ENCODE measurements around the gene HIF3A.

HIF3A gene

GRCh38 chr19:46284635-46285034, 12.2 kb upstream of the HIF3A start:
- no peaks in the 10 kb centered on the region for H3K36me3 ChIP-seq (ENCODE audit: low read depth)
- H3K9me3 ChIP-seq (ENCODE audit: severe bottlenecking) = no peaks in the 10 kb centered on the region
- peaks cover 6% of the 10 kb centered on the region for H3K4me1 ChIP-seq (ENCODE audit: insufficient read depth, poor library complexity, severe bottlenecking)
- no peak overlapping the region for H3K4me3 ChIP-seq (ENCODE audit: severe bottlenecking)
- TF ChIP-seq, protein P1, sequence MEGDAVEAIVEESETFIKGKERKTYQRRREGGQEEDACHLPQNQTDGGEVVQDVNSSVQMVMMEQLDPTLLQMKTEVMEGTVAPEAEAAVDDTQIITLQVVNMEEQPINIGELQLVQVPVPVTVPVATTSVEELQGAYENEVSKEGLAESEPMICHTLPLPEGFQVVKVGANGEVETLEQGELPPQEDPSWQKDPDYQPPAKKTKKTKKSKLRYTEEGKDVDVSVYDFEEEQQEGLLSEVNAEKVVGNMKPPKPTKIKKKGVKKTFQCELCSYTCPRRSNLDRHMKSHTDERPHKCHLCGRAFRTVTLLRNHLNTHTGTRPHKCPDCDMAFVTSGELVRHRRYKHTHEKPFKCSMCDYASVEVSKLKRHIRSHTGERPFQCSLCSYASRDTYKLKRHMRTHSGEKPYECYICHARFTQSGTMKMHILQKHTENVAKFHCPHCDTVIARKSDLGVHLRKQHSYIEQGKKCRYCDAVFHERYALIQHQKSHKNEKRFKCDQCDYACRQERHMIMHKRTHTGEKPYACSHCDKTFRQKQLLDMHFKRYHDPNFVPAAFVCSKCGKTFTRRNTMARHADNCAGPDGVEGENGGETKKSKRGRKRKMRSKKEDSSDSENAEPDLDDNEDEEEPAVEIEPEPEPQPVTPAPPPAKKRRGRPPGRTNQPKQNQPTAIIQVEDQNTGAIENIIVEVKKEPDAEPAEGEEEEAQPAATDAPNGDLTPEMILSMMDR (IDR thresholded peaks at IDR 0.05; ENCODE audit: poor library complexity, severe bottlenecking) = no peak
- no peak overlapping the region for H3K27ac ChIP-seq (ENCODE audit: poor library complexity, severe bottlenecking)
- ATAC-seq (ENCODE audit: low read depth) = no peak
- no peaks in the 10 kb centered on the region for H3K27me3 ChIP-seq (ENCODE audit: insufficient read depth, poor library complexity, severe bottlenecking)
- DNase-seq (ENCODE audit: low spot score) = no peak

GRCh38 chr19:46287585-46287984, 9.3 kb upstream of the HIF3A start:
- H3K27ac ChIP-seq (ENCODE audit: poor library complexity, severe bottlenecking) = peak overlapping the region; percentile 94
- TF ChIP-seq, protein P1 (IDR thresholded peaks at IDR 0.05; ENCODE audit: poor library complexity, severe bottlenecking) = no peak
- H3K36me3 ChIP-seq (ENCODE audit: low read depth) = no peaks in the 10 kb centered on the region
- peaks cover 6% of the 10 kb centered on the region for H3K9me3 ChIP-seq (ENCODE audit: severe bottlenecking)
- DNase-seq (ENCODE audit: low spot score) (no peak), ATAC-seq (ENCODE audit: low read depth) (no peak)
- H3K4me1 ChIP-seq (ENCODE audit: insufficient read depth, poor library complexity, severe bottlenecking) = peaks cover 8% of the 10 kb centered on the region
- H3K27me3 ChIP-seq (ENCODE audit: insufficient read depth, poor library complexity, severe bottlenecking) = no peaks in the 10 kb centered on the region
- no peak overlapping the region for H3K4me3 ChIP-seq (ENCODE audit: severe bottlenecking)

- H3K27me3 ChIP-seq (ENCODE audit: insufficient read depth, poor library complexity, severe bottlenecking) = no peaks in the 10 kb centered on the region
- no peaks in the 10 kb centered on the region for H3K36me3 ChIP-seq (ENCODE audit: low read depth)
- H3K4me3 ChIP-seq (ENCODE audit: severe bottlenecking) = no peak overlapping the region
- ATAC-seq (ENCODE audit: low read depth) = peak; percentile 99
- TF ChIP-seq, protein P1 (IDR thresholded peaks at IDR 0.05; ENCODE audit: poor library complexity, severe bottlenecking) = no peak
- DNase-seq (ENCODE audit: low spot score) = no peak
- peaks cover 6% of the 10 kb centered on the region for H3K9me3 ChIP-seq (ENCODE audit: severe bottlenecking)
- H3K27ac ChIP-seq (ENCODE audit: poor library complexity, severe bottlenecking) = peak overlapping the region; percentile 94
- peaks cover 8% of the 10 kb centered on the region for H3K4me1 ChIP-seq (ENCODE audit: insufficient read depth, poor library complexity, severe bottlenecking)
Observed at GRCh38 chr19:46288896-46289588, 7.8 kb upstream of the HIF3A start.

DNA sequence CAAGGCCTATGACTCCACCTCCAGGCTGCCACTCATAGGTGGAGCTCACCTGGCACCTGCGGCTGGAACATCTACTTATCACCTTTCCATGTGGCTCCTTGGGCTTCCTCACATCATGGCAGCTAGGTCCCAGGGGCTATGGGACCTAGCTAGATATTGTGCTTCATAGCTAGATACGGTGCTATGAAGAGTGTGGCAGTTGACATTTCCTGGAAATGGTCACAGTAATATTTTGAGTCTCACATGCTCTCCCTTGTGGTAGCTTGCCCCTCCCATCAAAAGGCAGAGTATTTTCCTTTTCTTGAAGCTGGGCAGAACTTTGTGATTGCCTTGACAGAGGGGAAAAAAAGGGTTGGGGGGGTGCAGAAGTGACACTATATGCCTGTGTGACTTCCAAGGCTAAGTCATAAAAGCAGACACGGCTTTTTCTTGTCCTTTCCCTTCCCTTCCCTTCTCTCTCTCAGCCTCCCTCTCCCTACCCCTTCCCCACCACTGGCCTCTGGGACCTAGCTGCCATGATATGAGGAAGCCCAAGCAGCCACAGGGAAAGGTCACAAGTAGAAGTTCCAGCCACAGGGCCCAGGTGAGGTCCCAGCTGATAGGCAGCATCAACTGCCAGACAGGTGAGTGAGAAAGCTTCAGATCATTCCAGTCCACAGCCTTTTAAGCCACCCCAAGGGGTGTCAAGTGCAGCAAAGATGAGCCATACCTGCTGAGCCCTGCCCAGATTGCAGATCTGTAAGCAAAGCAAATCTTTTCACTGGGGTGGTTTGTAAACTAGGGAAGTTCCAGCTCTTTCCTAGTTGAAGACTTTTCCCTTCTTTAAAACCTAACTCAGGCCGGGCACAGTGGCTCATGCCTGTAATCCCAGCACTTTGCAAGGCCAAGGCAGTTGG, 6.9 kb upstream of the HIF3A start:
- H3K36me3 ChIP-seq (ENCODE audit: low read depth) = no peaks in the 10 kb centered on the region
- H3K4me1 ChIP-seq (ENCODE audit: insufficient read depth, poor library complexity, severe bottlenecking) = peaks cover 8% of the 10 kb centered on the region
- ATAC-seq (ENCODE audit: low read depth) = no peak; the same call in 2 of the 3 replicates
- H3K27me3 ChIP-seq (ENCODE audit: insufficient read depth, poor library complexity, severe bottlenecking) = no peaks in the 10 kb centered on the region
- DNase-seq (ENCODE audit: low spot score) = no peak
- no peak overlapping the region for H3K4me3 ChIP-seq (ENCODE audit: severe bottlenecking)
- peak overlapping the region; percentile 94 for H3K27ac ChIP-seq (ENCODE audit: poor library complexity, severe bottlenecking)
- TF ChIP-seq, protein P1 (IDR thresholded peaks at IDR 0.05; ENCODE audit: poor library complexity, severe bottlenecking) = no peak
- H3K9me3 ChIP-seq (ENCODE audit: severe bottlenecking) = peaks cover 6% of the 10 kb centered on the region
